GM12891 (cell line): ENCODE measurements around the gene C20orf144.

Experiments used
- PAX5 ChIP-seq: IDR thresholded peaks from 2 replicates; pipeline ENCODE4 v1.6.1; 2011; ENCODE audit warnings: low read length, moderate library complexity, mild to moderate bottlenecking; ENCODE audit not compliant: insufficient read depth, severe bottlenecking
- POLR2A ChIP-seq: IDR thresholded peaks from 2 replicates; pipeline ENCODE4 v1.6.1; 2011; ENCODE audit warnings: low read depth, low read length, control low read depth
- POLR2AphosphoS5 ChIP-seq: IDR thresholded peaks from 2 replicates; pipeline ENCODE4 v1.6.1; 2011; ENCODE audit warnings: low read depth, low read length, control low read depth
- POU2F2 ChIP-seq: IDR thresholded peaks from 2 replicates; pipeline ENCODE4 v1.6.1; 2011; ENCODE audit warnings: low read depth, mild to moderate bottlenecking, control low read depth, low read length, moderate library complexity
- SPI1 ChIP-seq: IDR thresholded peaks from 2 replicates; pipeline ENCODE4 v1.6.1; 2011; ENCODE audit warnings: low read depth, low read length, control low read depth
- TAF1 ChIP-seq: IDR thresholded peaks from 2 replicates; pipeline ENCODE4 v1.6.1; 2011; ENCODE audit warnings: low read depth, low read length, control low read depth

DNA sequence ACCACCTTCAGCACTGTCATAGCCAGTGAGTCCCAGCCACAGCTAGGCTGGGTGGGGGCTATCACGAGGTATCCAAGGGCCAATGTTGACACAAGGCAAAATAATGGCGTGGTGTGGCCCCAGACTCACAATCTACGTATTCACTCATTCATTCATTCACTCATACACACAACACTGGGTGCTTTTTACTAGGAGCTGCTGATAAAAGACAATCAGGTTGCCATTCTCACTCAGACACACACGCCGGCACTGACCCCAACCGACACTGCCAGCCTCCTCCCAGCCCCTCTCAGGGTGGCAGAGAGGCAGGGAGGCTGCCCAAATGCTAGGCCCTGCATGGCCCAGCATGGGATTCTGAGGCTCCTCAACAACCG, 1.5 kb upstream of the C20orf144 start:
- TF ChIP-seq POLR2A (no peak), POLR2AphosphoS5 (no peak), TAF1 (no peak), PAX5 (no peak), SPI1 (no peak), POU2F2 (no peak)
